NCI-H1930 (cell line): ENCODE measurements around the gene TTF1.

Experiments used
- DNase-seq, 2 experiments: peaks; one replicate each; lab custom pipeline; 2025; lab: John Stamatoyannopoulos, UW

The TTF1 gene

DNA sequence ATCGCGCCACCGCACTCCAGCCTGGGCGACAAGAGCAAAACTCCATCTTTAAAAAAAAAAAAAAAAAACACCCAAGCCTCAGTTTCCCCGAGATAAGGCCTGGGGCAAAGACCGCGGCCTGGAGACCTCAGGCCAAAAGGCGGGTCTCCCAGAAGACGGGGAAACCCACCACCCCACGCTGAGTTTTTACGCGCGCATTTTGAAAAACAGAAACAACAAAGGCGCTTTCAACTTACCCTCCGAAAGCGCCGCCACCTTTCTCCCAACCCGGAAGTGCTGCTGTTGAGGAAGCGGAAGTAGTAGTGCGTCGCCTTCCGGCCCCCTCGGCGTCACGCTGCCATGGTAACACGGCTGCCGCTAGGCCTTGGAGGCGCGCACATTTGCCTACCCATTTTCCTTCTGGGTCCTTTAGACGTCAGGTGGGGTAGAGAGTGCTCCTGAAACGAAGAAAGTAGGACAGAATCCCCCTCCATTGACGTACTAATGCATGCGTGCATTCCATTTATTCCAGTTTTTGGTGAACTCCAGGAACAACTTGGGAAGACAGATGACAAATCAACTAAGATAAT lies at the start of gene TTF1:
TSS of gene TTF1 (minus strand) at position 287 of the 569 bp plus-strand sequence. CDS start 4,019 bp downstream, outside the sequence.
- peak; percentile 85 to 86 for DNase-seq

GRCh38 chr9:132456241-132456640 lies 49.6 kb upstream of the TTF1 start:
- no peak for DNase-seq

DNA sequence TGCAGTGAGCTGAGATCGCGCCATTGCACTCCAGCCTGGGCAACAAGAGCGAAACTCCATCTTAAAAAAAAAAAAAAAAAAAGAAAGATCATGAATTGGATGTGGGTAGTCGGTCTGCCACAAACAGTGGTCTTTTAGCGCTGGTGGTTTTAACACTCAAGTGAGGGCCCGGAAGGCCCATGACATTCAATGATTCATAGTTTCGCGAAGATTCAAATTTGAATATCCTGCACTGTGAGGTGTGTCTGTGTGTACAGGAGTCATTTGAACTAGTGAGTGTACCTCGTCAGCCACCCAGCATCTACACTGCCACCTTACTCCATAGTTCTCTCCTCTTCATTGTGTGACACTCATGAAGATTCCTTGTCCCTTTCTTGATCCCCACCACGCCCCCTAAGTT lies 44.6 kb upstream of the TTF1 start:
- DNase-seq: no peak

DNA sequence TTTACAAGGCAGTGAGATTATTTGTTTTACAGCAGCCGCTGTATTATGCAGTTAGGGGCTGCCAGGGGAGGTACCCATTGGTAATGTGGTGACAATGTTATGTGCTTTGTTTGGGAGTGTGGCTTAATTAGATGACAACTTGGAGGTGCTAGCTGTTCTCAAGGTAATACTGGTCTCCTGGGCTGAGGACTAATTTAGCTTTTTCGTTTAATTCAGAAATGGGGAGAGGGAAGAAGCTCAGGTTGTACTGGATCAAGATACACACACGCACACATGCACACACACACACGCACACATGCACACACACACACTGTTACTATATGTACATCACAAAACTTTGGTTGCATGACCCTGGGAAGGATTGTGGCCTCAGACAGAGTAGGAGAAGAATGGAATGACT lies 41.3 kb upstream of the TTF1 start:
- no peak for DNase-seq

DNA sequence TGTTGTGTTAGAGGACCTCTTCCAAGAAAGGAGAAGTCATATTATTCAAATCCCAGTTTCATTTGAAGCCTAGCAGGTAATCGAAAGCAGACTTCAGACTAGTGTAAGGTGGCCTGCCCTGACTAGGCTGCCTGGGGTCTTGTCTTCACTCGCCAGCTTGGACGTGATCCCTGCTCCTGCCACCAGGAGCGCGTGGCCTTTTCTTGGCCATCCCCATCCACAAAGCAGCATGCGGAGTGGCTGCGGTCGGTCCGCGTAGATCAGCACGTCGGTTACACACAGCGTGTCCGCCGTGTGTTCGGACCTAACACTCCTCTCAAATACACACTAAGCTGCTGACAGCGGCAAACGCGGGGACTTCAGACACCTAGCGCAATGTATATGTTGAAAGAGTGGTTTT lies 40.7 kb upstream of the TTF1 start:
- DNase-seq: no peak

- DNase-seq: no peak
These were observed 40.2 kb upstream of the TTF1 start for GRCh38 chr9:132446887-132447286.

DNA sequence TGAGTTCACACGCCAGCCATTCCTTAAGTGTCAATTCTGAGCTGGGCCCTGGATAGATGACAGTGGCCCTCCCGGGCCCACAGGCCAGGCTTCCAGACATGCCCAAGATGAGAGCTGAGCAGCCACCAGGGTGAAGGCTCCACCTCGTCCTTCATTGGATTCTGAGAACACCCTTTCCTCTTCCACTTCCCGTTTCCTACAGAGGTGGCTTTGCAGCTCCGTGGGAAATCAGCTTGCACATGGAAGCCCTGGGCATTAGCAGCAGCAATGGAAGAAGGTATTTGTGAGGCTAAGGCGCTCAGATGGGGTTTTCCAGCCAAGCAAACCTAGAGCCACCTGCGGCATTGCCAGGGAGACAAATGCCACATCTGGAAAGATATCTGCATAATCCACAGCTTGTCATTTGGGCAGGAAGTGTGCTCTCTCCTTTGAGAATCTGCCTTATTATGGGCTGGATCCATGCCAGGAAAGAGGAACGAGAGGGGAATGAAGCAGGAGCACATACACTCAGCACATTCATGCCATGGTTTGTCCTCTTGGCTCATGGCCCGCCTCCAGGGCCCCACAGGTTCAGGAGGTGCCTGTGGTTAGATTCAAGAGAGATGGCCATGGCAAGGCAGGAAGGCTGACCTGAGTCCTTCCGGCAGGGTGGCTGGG lies 37.4 kb upstream of the TTF1 start:
- no peak for DNase-seq

GRCh38 chr9:132441404-132441803 lies 34.8 kb upstream of the TTF1 start:
- DNase-seq: no peak

- no peak for DNase-seq
These were observed 34.1 kb upstream of the TTF1 start for GRCh38 chr9:132440735-132441134.

DNA sequence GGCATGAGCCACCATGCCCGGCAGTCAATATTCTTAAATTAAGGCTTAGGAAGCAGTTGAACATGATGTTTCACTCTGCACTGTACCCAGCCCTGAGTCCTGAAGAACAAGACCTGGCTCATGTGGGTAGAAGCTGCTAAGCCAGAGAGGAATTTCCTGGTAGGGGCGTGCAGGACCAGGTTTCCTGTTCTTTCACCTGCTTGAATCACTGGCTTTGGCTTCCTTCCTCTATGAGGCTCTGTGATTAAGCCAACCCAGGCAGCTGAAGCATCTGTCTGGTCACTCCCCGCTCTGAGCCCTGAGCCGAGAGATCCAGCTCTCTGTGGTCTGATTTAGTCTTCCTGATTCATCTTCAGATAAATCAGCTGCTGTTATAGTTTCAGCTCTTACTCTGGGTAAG lies 32.5 kb upstream of the TTF1 start:
- no peak for DNase-seq

DNA sequence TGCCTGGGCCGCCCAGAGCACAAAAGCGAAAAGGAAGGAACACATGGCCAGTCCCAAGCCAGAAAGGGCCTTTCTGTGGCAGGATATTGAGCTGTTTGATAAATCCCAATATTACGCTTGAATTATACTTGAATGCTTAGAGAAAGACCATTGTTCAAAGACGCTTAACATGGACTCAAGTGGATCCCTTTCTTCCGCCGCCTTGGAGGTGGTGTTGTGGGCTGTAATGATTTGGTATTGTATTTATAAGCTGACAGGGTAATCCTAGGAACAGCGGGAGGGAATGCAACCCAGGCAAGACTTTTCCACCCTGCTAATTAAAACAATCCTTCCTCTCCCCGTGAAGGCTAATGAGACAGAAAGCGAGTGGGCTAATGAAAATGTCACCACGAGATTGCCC lies 28.2 kb upstream of the TTF1 start:
- DNase-seq: no peak

GRCh38 chr9:132430998-132431397 lies 24.4 kb upstream of the TTF1 start:
- DNase-seq: no peak

GRCh38 chr9:132426639-132427414 lies 20.2 kb upstream of the TTF1 start:
- no peak for DNase-seq

DNA sequence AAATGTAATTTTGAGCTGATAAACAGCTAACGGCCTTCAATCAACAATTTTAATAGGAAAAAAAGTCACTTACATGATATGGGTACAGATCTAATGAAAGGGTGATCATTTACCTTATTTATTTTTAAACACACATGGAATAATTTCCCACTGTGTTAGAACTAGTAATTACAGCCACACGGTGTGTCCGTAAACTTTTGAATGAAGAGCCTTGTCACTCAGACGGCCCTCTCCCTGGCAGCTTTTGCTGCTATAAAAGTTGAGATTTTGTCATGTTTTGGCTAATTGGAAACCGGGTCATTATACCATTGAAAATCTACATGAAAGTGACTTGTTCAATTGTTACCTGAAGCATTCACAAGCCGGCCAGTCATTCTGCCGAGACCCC lies 19.0 kb upstream of the TTF1 start:
- DNase-seq: no peak

- no peak for DNase-seq
These were observed 18.4 kb upstream of the TTF1 start for GRCh38 chr9:132424857-132425674.

DNA sequence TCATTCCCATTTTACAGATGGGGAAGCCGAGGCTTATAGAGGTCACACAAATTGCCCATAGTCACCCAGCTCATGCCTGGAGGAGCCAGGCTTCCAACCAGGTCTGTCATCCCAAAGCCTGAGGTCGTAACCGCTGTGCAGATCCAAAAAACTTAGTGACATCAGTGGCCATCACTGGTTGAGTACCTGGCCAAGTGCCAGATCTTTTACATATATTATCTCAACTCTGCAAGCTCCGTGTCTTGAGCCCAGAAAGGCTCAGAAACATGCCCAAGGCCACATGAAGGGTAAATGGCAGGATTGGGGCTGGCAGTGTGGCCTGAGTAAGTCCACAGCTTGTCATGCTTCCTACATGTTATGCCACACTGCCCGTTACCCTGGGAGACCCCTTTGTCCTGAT lies 16.9 kb upstream of the TTF1 start:
- DNase-seq: no peak

GRCh38 chr9:132422574-132422973 lies 15.9 kb upstream of the TTF1 start:
- no peak for DNase-seq

DNA sequence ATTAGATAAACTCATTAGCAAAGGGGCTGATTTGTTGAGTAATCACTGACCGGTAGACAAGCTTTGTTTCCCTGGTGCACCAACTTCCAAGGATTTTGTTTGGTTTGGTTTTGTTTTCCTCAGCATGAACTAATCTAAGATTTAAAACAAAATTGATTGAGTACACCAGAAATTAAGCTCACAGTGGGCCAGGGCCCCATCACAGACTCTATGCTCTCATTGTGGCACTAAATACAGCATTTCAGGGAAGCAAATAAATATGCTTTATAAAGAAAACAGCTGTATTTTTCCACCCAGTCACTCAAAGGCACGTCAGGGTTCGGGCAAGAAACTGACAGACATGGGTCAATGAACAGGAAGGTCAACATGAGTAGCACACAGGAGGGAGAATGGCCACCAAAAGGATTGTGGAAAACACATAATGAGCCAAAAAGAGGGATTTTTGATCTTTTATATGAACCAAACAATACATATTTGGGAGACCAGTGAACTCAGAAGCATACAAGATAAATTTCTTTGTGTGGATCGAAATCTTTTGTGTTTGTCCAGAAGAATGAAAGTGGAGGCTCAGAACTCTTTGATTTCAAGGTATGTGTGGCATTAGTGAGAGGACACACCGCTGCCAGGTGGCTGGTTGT lies 12.2 kb upstream of the TTF1 start:
- no peak for DNase-seq

GRCh38 chr9:132415181-132415580 lies 8.5 kb upstream of the TTF1 start:
- DNase-seq: no peak

DNA sequence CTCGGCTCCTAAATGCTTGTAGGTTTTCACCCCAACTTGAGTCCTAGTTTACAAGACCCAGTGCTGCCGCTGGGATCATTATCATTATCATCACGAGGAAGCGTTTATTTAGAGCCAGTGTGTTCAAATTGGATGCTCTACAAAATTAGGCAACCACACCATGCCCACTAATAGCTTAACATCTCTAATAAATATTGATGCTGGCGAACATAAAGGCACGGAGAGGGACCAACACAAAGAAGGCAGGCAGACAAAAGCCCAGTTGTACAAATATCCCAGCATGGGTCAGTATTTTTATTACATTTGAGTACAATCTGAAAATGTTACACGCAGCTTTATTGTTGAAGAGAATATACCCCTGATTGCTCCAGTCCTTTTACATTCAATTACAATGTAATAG lies 8.1 kb upstream of the TTF1 start:
- DNase-seq: peak; percentile 9 to 10

DNA sequence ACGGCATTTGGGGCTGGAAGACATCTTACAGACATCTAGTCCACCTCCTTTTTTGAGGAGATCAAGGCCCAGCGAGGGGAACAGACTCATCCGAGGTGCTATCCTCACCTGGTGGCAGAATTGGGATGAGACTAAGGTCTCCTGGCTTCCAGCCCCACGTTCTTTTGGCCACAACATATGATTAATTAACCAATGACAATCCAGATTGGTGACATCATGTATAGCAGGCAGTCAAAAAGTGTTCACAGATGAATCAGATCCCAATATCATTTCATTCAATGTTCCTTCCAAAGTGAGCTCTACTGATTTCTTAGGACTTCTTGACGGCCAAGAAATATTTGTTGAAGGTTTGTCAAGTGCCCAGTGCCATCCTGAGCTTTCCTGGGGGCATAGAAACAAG lies 7.3 kb upstream of the TTF1 start:
- no peak for DNase-seq

DNA sequence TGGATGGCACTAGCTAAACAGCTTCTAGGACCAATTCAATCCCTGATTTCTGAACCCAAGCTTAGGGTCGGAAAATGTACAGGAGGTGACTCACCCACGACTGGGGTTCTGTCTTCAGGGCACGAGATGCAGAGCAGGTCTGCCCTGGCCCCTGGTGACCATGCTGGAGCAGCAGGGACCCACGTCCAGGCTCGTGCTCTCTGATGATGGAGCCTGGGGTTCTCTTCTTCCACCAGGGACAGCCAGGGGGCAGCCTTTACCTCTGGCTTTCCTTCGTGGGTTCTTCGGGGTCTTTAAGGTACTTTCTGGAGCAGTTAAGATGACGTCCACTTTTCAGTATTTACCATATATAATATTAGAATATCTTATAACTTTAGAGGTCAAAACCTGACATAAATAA lies 5.4 kb upstream of the TTF1 start:
- DNase-seq: peak; percentile 21 to 51
